Ovary (tissue), 3 donors: ENCODE data around the gene TOB1.

ENCODE experiments used
- CTCF ChIP-seq, 3 donors: fragments of 450-650 bp in 2 of 3; fragments of 200-600 bp in 1 of 3; IDR thresholded peaks; one replicate each; pipeline versions ENCODE4 v1.5.1 to v1.8.0; 2016 to 2022; ENCODE audit warnings: antibody characterized with exemption in 3 of 3, mild to moderate bottlenecking in 1 of 3
- POLR2A ChIP-seq: fragments of 450-650 bp; IDR thresholded peaks from one replicate; pipeline ENCODE4 v1.6.1; 2017; ENCODE audit warnings: antibody characterized with exemption, mild to moderate bottlenecking, moderate library complexity
- donor health status: DM: no; HTN: no; CAD: no.

GRCh38 chr17:50867363-50868139, 1.4 kb upstream of the TOB1 start:
- TF ChIP-seq CTCF (IDR thresholded peaks at IDR 0.05) (no peak), POLR2A (peak; percentile 84)
